HG02938 (cell line): ENCODE data around the gene POLR2A.

ENCODE experiments used
- ATAC-seq: cut with Tn5 transposase; IDR thresholded peaks from one replicate; pipeline ENCODE4 v1.9.1; 2021; ENCODE audit warnings: mild to moderate bottlenecking, moderate library complexity; ENCODE audit not compliant: unreplicated experiment

Gene POLR2A

GRCh38 chr17:7502171-7502847 is 18.1 kb downstream of the POLR2A start:
- no peak for ATAC-seq

GRCh38 chr17:7502987-7503386 is 18.8 kb downstream of the POLR2A start:
- no peak for ATAC-seq

GRCh38 chr17:7503521-7503920 is 19.4 kb downstream of the POLR2A start:
- ATAC-seq: no peak

GRCh38 chr17:7508145-7508544 is 24.0 kb downstream of the POLR2A start:
- ATAC-seq: no peak

- no peak for ATAC-seq
These were observed 24.7 kb downstream of the POLR2A start for GRCh38 chr17:7508846-7509245.

GRCh38 chr17:7509937-7510336 is 25.8 kb downstream of the POLR2A start:
- no peak for ATAC-seq

GRCh38 chr17:7511108-7511507 is 26.9 kb downstream of the POLR2A start:
- ATAC-seq: no peak

- no peak for ATAC-seq
These were observed 27.9 kb downstream of the POLR2A start for GRCh38 chr17:7512105-7512504.

GRCh38 chr17:7512824-7513540 is 28.8 kb downstream of the POLR2A start:
- no peak for ATAC-seq

- ATAC-seq: no peak
These were observed 29.8 kb downstream of the POLR2A start for GRCh38 chr17:7513850-7514419.

GRCh38 chr17:7515911-7516610 is 31.9 kb downstream of the POLR2A start:
- no peak for ATAC-seq

- no peak for ATAC-seq
These were observed 38.9 kb downstream of the POLR2A start for GRCh38 chr17:7523033-7523432.

- ATAC-seq: no peak
These were observed 44.7 kb downstream of the POLR2A start for GRCh38 chr17:7528842-7529241.

- ATAC-seq: no peak
These were observed 46.1 kb downstream of the POLR2A start for GRCh38 chr17:7530023-7530900.

GRCh38 chr17:7538050-7538449 is 53.9 kb downstream of the POLR2A start:
- ATAC-seq: no peak

- no peak for ATAC-seq
These were observed 54.9 kb downstream of the POLR2A start for GRCh38 chr17:7538891-7539545.

- no peak for ATAC-seq
These were observed 57.0 kb downstream of the POLR2A start for GRCh38 chr17:7541074-7541621.

GRCh38 chr17:7544911-7545310 is 60.7 kb downstream of the POLR2A start:
- ATAC-seq: no peak

GRCh38 chr17:7548585-7549400 is 64.6 kb downstream of the POLR2A start, which contains the start of gene TNFSF12:
TNFSF12 (plus strand) TSS chr17:7549058; CDS start chr17:7549154, 96 bp downstream.
- ATAC-seq: no peak
